H1 (cell line): ENCODE data around the gene NREP. TPM values are rescaled to one million over a fixed set of nuclear protein-coding genes. Genes with fewer than 3 reads are reported as not detected.
A peak's percentile ranks its signal among the peaks of the same experiment; 100 is the strongest.

Source experiments
- CTCF ChIA-PET: fragments of 300-600 bp; sonication (Branson Sonifier 250); formaldehyde crosslinking; loops from one replicate; lab custom pipeline; 2021; ENCODE audit not compliant: partially characterized antibody; lab: Charles Lee
- POLR2A ChIA-PET: fragments of 300-600 bp; sonication (Branson Sonifier 250); formaldehyde crosslinking; loops from one replicate; lab custom pipeline; 2021; ENCODE audit warnings: inconsistent platforms; ENCODE audit not compliant: partially characterized antibody; lab: Charles Lee
- DNase-seq, 2 experiments: peaks; one replicate each; pipeline versions ENCODE4 v3.0.0 to v3.0.0-alpha.2; 2010 to 2022; ENCODE audit warnings: low spot score in 2 of 2, low read depth in 1 of 2, mixed read lengths in 1 of 2
- FAIRE-seq: peaks from 2 replicates; lab custom pipeline; 2011; peaks lifted over from hg19 to GRCh38; lab: Jason Lieb, UNC
- H2AFZ ChIP-seq: 2 replicates; pipeline ENCODE4 v1.8.1; 2012; ENCODE audit warnings: low read length, inconsistent platforms
- H2AK5ac ChIP-seq: 2 replicates; pipeline ENCODE4 v1.6.1; 2013; ENCODE audit warnings: low read depth, low read length
- H2BK120ac ChIP-seq: replicated peaks from 2 replicates; pipeline ENCODE3; 2013; ENCODE audit warnings: low read depth, low read length, inconsistent platforms
- H2BK12ac ChIP-seq: 2 replicates; pipeline ENCODE4 v1.6.1; 2013; ENCODE audit warnings: low read depth, low read length
- H2BK15ac ChIP-seq: 2 replicates; pipeline ENCODE4 v1.6.1; 2013; ENCODE audit warnings: low read length
- H2BK20ac ChIP-seq: 2 replicates; pipeline ENCODE4 v1.6.1; 2013; ENCODE audit warnings: low read length
- H2BK5ac ChIP-seq: 2 replicates; pipeline ENCODE4 v1.6.1; 2013; ENCODE audit warnings: low read depth, low read length
- H3K14ac ChIP-seq: 2 replicates; pipeline ENCODE4 v1.6.1; 2013; ENCODE audit warnings: inconsistent platforms; ENCODE audit not compliant: insufficient read length
- H3K18ac ChIP-seq: 2 replicates; pipeline ENCODE4 v1.6.1; 2013; ENCODE audit warnings: low read length; ENCODE audit errors: extremely low read depth
- H3K23ac ChIP-seq: 2 replicates; pipeline ENCODE4 v1.6.1; 2013; ENCODE audit warnings: inconsistent platforms; ENCODE audit not compliant: insufficient read length
- H3K23me2 ChIP-seq: 2 replicates; pipeline ENCODE4 v1.6.1; 2013; ENCODE audit warnings: low read depth, low read length
- H3K27ac ChIP-seq: 2 replicates; pipeline ENCODE4 v1.6.1; 2011; ENCODE audit warnings: low read depth, low read length, inconsistent platforms
- H3K27me3 ChIP-seq, 4 experiments: replicated peaks in 1 of 4; 1 replicate in 1 of 4; 2 replicates in 3 of 4; pipeline versions ENCODE4 v1.6.1 to v1.8.1; 2011 to 2013; ENCODE audit warnings: low read length in 3 of 4, mild to moderate bottlenecking in 3 of 4, inconsistent platforms in 2 of 4, mixed read lengths in 2 of 4, moderate library complexity in 1 of 4; ENCODE audit not compliant: control insufficient read depth in 3 of 4, insufficient read depth in 3 of 4; ENCODE audit errors: extremely low read depth in 1 of 4
- H3K36me3 ChIP-seq, 4 experiments: 2 replicates each; pipeline versions ENCODE4 v1.6.1 to v1.8.1; 2011 to 2013; ENCODE audit warnings: mild to moderate bottlenecking in 4 of 4, low read length in 3 of 4, moderate library complexity in 2 of 4, control low read depth in 1 of 4, inconsistent platforms in 1 of 4; ENCODE audit not compliant: insufficient read depth in 4 of 4, control insufficient read depth in 2 of 4
- H3K4ac ChIP-seq: replicated peaks from 2 replicates; pipeline ENCODE3; 2013; ENCODE audit warnings: low read length, low read depth, mixed read lengths, inconsistent platforms; ENCODE audit not compliant: insufficient read length
- H3K4me1 ChIP-seq, 4 experiments: replicated peaks in 1 of 4; 1 replicate in 1 of 4; 2 replicates in 3 of 4; pipeline versions ENCODE4 v1.6.1 to v1.8.1; 2011 to 2013; ENCODE audit warnings: low read length in 3 of 4, inconsistent platforms in 2 of 4, mixed read lengths in 1 of 4; ENCODE audit not compliant: insufficient read depth in 4 of 4, control insufficient read depth in 3 of 4
- H3K4me2 ChIP-seq, 2 experiments: 2 replicates each; pipeline versions ENCODE4 v1.6.1 to v1.8.1; 2011 to 2013; ENCODE audit warnings: low read depth in 2 of 2, low read length in 2 of 2, control low read depth in 1 of 2, inconsistent platforms in 1 of 2, mild to moderate bottlenecking in 1 of 2; ENCODE audit not compliant: insufficient read depth in 1 of 2
- H3K4me3 ChIP-seq, 4 experiments: fragments of 200-600, 300-600 bp in 1 of 4; sonication (generic), shearing (Covaris generic), sonication (Bioruptor Twin) in 1 of 4; 2 replicates each; pipeline versions ENCODE4 v1.5.1 to v1.8.1; 2011 to 2016; ENCODE audit warnings: low read length in 4 of 4, low read depth in 3 of 4, control low read depth in 2 of 4, inconsistent platforms in 2 of 4, mild to moderate bottlenecking in 2 of 4, mixed read lengths in 1 of 4, moderate library complexity in 1 of 4; ENCODE audit not compliant: insufficient read depth in 2 of 4; ENCODE audit errors: extremely low read depth in 1 of 4
- H3K56ac ChIP-seq: replicated peaks from 2 replicates; pipeline ENCODE3; 2013; ENCODE audit warnings: low read depth, mild to moderate bottlenecking, mixed read lengths, low read length, inconsistent platforms; ENCODE audit not compliant: insufficient read length
- H3K79me1 ChIP-seq: 2 replicates; pipeline ENCODE4 v1.6.1; 2013; ENCODE audit warnings: low read depth, low read length, control low read depth
- H3K79me2 ChIP-seq, 2 experiments: 2 replicates each; pipeline versions ENCODE4 v1.6.1 to v1.8.1; 2012 to 2013; ENCODE audit warnings: low read length in 2 of 2, mild to moderate bottlenecking in 2 of 2, inconsistent platforms in 1 of 2; ENCODE audit not compliant: insufficient read depth in 2 of 2, control insufficient read depth in 1 of 2
- H3K9ac ChIP-seq, 4 experiments: replicated peaks in 1 of 4; 1 replicate in 1 of 4; 2 replicates in 3 of 4; pipeline versions ENCODE4 v1.6.1 to v1.8.1; 2011 to 2013; ENCODE audit warnings: low read depth in 3 of 4, low read length in 3 of 4, control low read depth in 2 of 4, mild to moderate bottlenecking in 2 of 4, moderate library complexity in 2 of 4, inconsistent platforms in 1 of 4; ENCODE audit errors: extremely low read depth in 1 of 4
- H3K9me3 ChIP-seq, 2 experiments: 2 replicates each; pipeline versions ENCODE4 v1.6.1 to v1.8.1; 2012 to 2013; ENCODE audit warnings: mild to moderate bottlenecking in 2 of 2, moderate library complexity in 2 of 2, control low read depth in 1 of 2, inconsistent platforms in 1 of 2, low read depth in 1 of 2, low read length in 1 of 2, mixed read lengths in 1 of 2; ENCODE audit not compliant: insufficient read depth in 2 of 2
- H4K20me1 ChIP-seq, 2 experiments: replicated peaks in 1 of 2; 2 replicates each; pipeline versions ENCODE3 to v1.8.1; 2011 to 2013; ENCODE audit warnings: inconsistent platforms in 2 of 2, low read length in 2 of 2, mild to moderate bottlenecking in 1 of 2; ENCODE audit not compliant: insufficient read depth in 2 of 2, control insufficient read depth in 1 of 2
- H4K5ac ChIP-seq: 2 replicates; pipeline ENCODE4 v1.6.1; 2013; ENCODE audit warnings: low read length, low read depth, mixed read lengths, inconsistent platforms; ENCODE audit not compliant: insufficient read length
- H4K8ac ChIP-seq: 2 replicates; pipeline ENCODE4 v1.8.0; 2013; ENCODE audit warnings: mild to moderate bottlenecking, moderate library complexity, low read length, inconsistent platforms; ENCODE audit not compliant: insufficient read depth; ENCODE audit errors: extremely low read depth
- H4K91ac ChIP-seq: replicated peaks from 2 replicates; pipeline ENCODE3; 2013; ENCODE audit warnings: low read length, mixed read lengths, inconsistent platforms; ENCODE audit not compliant: insufficient read length
- KDM5A ChIP-seq: fragments of 200-600 bp; IDR thresholded peaks from 2 replicates; pipeline ENCODE4 v1.7.1; 2012; ENCODE audit warnings: mild to moderate bottlenecking, low read length, inconsistent platforms, mixed read lengths
- POLR2AphosphoS5 ChIP-seq: IDR thresholded peaks from 2 replicates; pipeline ENCODE4 v1.6.1; 2011; ENCODE audit warnings: low read depth, low read length
- RAD21 ChIP-seq, 2 experiments: IDR thresholded peaks in 1 of 2; conservative IDR thresholded peaks in 1 of 2; 2 replicates each; pipeline ENCODE4 v1.6.1; 2011; ENCODE audit warnings: low read depth in 2 of 2, low read length in 2 of 2, improper control_type of control experiment in 1 of 2, inconsistent platforms in 1 of 2, mild to moderate bottlenecking in 1 of 2, moderate library complexity in 1 of 2
- SAP30 ChIP-seq: fragments of 300-600 bp; sonication (generic); IDR thresholded peaks from 2 replicates; pipeline ENCODE4 v1.7.1; 2012; ENCODE audit warnings: low read length, moderate library complexity, mild to moderate bottlenecking, inconsistent platforms; ENCODE audit not compliant: insufficient read depth, insufficient replicate concordance
- SIN3A ChIP-seq, 2 experiments: IDR thresholded peaks in 1 of 2; conservative IDR thresholded peaks in 1 of 2; 2 replicates each; pipeline ENCODE4 v1.6.1; 2011 to 2012; ENCODE audit warnings: low read length in 2 of 2, improper control_type of control experiment in 1 of 2, low read depth in 1 of 2, mild to moderate bottlenecking in 1 of 2
- WGBS, 2 experiments: shearing (Covaris generic) in 1 of 2; methylation state at CpG; one replicate each; pipeline versions ENCODE4 v1.1.6 to v1.1.7; 2013 to 2015; ENCODE audit warnings: low lambda C conversion rate in 2 of 2, mixed read lengths in 2 of 2, inconsistent platforms in 1 of 2, low coverage in 1 of 2, missing lambda C conversion rate in 1 of 2; ENCODE audit not compliant: insufficient replicate concordance in 2 of 2, insufficient coverage in 1 of 2, insufficient read length in 1 of 2; ENCODE audit errors: extremely low coverage in 1 of 2, missing lambda C conversion rate in 1 of 2; 5-methylcytosine and 5-hydroxymethylcytosine counted together
- long read RNA-seq, 2 experiments: library from RNA in 1 of 2; library from capped mRNA in 1 of 2; stranded (forward); transcript quantifications; one replicate each; pipeline ENCODE4 v2.0.0, GENCODE V29; 2021; ENCODE audit warnings: inconsistent platforms in 1 of 2
- polyA minus RNA-seq, 3 experiments: library from RNA; depleted of rRNA, polyadenylated mRNA; stranded (reverse); fragments of >200 nt; gene quantifications; 1 replicate in 2 of 3; 2 replicates in 1 of 3; pipeline ENCODE4 v1.2.3, GENCODE V29; 2011
- polyA plus RNA-seq, 7 experiments: library from polyadenylated mRNA; depleted of rRNA in 3 of 7; stranded (reverse) in 5 of 7; unstranded in 2 of 7; fragments of >200 nt in 5 of 7; fragments of 200-250 nt in 2 of 7; gene quantifications; 1 replicate in 5 of 7; 2 replicates in 1 of 7; 4 replicates in 1 of 7; pipeline versions ENCODE4 v1.2.1 to v1.2.3, GENCODE V29; 2011 to 2013; ENCODE audit warnings: missing spikeins in 2 of 7, mixed read lengths in 2 of 7
- total RNA-seq: library from RNA; stranded (reverse); fragmentation: NEBNext Ultra II Directional; extraction: Animal tissue kit (Norgen Biotek cat#: 25700); gene quantifications from 2 replicates; pipeline ENCODE4 v1.2.1, GENCODE V29; 2021

NREP gene, protein sequence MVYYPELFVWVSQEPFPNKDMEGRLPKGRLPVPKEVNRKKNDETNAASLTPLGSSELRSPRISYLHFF
- total RNA-seq, result 254 and 271 TPM in 2 replicates
- 171 and 301 TPM in 2 replicates for polyA plus RNA-seq (2011; rRNA removed)
- polyA plus RNA-seq (2011; cell fraction: cytosol; rRNA removed), result 298 TPM
- polyA plus RNA-seq (2011; cell fraction: nucleus; rRNA removed), result 110 TPM
- 155 to 220 TPM (median 172 TPM) in 4 replicates for polyA plus RNA-seq (2012, experiment 1 of 2)
- 147 TPM for polyA plus RNA-seq (2012, experiment 2 of 2)
- 272 TPM for polyA plus RNA-seq (2013, experiment 1 of 2)
- 278 TPM for polyA plus RNA-seq (2013, experiment 2 of 2)
- 145 and 168 TPM in 2 replicates for polyA minus RNA-seq (2011; rRNA and poly(A)+ RNA removed)
- 88.7 TPM for polyA minus RNA-seq (2011; cell fraction: cytosol; rRNA and poly(A)+ RNA removed)
- 211 TPM for polyA minus RNA-seq (2011; cell fraction: nucleus; rRNA and poly(A)+ RNA removed)
- long read RNA-seq, experiment 1, transcript NREP-202 (5 exons, 2,581 nt), result minor isoform, 28 of 351 reads
- long read RNA-seq, experiment 1, transcript NREP-201 (4 exons, 2,013 nt), result major isoform, 141 of 351 reads
- long read RNA-seq, experiment 1, transcript NREP-206 (3 exons, 2,304 nt), result minor isoform, 20 of 351 reads
- long read RNA-seq, experiment 1, transcript NREP-214 (3 exons, 577 nt), result minor isoform, 6 of 351 reads
- long read RNA-seq, experiment 1, partial matches to known transcripts, result 15 of 351 reads
- long read RNA-seq, experiment 1, other reads (novel, unspliced or antisense), result 134 of 351 reads
- long read RNA-seq, experiment 2, transcript NREP-201 (4 exons, 2,013 nt), result major isoform, 288 of 353 reads
- long read RNA-seq, experiment 2, transcript NREP-214 (3 exons, 577 nt), result minor isoform, 22 of 353 reads
- long read RNA-seq, experiment 2, partial matches to known transcripts, result 6 of 353 reads
- long read RNA-seq, experiment 2, other reads (novel, unspliced or antisense), result 31 of 353 reads

DNA sequence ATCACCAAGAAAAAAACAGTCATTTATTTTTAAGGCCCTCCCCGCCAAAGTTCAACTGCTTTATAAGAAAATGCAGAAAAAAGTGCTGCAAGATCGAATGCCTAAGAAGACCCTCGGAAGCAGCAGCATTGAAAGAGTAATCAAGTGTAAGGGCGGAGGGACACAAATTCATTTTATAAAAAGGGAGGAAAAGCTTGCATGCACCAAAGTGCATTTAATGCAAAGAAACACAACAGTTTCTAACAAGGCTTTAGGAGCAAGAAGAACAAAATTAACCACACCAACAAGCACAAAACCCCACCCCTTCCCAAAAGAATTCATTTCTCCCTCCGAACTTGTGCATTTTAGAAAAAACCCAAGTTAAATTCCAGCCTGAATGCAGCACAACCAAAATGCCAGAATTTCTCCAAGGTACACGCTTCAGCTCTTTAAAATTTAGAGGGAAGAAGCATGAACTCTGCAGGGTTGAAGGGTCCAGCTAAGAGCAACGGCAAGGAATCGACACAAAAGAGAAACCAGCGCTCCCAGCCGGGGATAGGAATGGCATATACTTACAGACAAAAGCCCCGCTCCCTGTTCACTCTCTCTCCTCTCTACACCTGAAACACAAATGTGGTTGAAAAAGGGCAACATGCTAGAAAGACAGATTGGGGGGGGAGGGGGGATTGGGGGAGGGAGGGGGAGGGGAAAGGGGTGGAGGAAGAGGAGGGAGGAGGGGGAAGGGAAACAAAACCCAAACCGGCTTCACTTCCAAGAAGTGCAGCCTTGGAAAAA lies at the start of gene NREP:
TSS of gene NREP (minus strand) at position 614 of the 774 bp plus-strand sequence. CDS start 1,422 bp downstream, outside the sequence.
- Histone ChIP-seq H3K27me3 (no peaks in the 10 kb centered on the region), H3K4me1 (peaks cover 0 to 10% (median 3%) of the 10 kb centered on the region in 4 experiments; a peak in 3 of 7 replicates), H2AFZ (peak within 1 kb of the TSS; percentile 60; the same call in 1 of the 2 replicates), H3K4me2 (peak within 1 kb of the TSS; percentile 80 to 90), H3K14ac (no peak within 1 kb of the TSS), H3K36me3 (peaks cover 0 to 18% (median 0%) of the 10 kb centered on the region in 4 experiments; a peak in 3 of 8 replicates), H3K23me2 (peaks cover 4% of the 10 kb centered on the region), H2BK12ac (no peak within 1 kb of the TSS; the same call in none of the 2 replicates), H3K27ac (peak within 1 kb of the TSS; percentile 94), H3K18ac (peak within 1 kb of the TSS; percentile 76), H4K8ac (peak within 1 kb of the TSS; percentile 100), H2BK20ac (no peak within 1 kb of the TSS), H3K56ac (peak within 1 kb of the TSS; percentile 98), H2BK120ac (peak within 1 kb of the TSS; percentile 34), H2BK5ac (peak within 1 kb of the TSS; percentile 92), H4K5ac (peak within 1 kb of the TSS; percentile 96), H3K9ac (peak within 1 kb of the TSS; percentile 84 to 97 (median 96)), H2AK5ac (no peak within 1 kb of the TSS), H4K20me1 (no peaks in the 10 kb centered on the region), H3K79me1 (no peaks in the 10 kb centered on the region), H3K79me2 (peaks cover 0 to 50% of the 10 kb centered on the region in 2 experiments; a peak in 3 of 4 replicates), H3K4ac (peak within 1 kb of the TSS; percentile 59), H3K9me3 (no peaks in the 10 kb centered on the region), H4K91ac (peak within 1 kb of the TSS; percentile 86), H2BK15ac (no peak within 1 kb of the TSS; the same call in 1 of the 2 replicates), H3K23ac (no peak within 1 kb of the TSS), H3K4me3 (peak within 1 kb of the TSS; percentile 81 to 99 (median 84))
- FAIRE-seq (peak; percentile 65), DNase-seq (no peak)
- CTCF ChIA-PET, result interaction anchor here (0.6 to 2.4 kb wide), 4 partner anchors 15 to 955 kb away, joined by 3 to 6 read pairs (median 5); no protein-coding TSS in a partner anchor
- 2% methylated on average over 11 of the region's 12 CpGs; no CpG with 5 or more reads in 1 of the 2 experiments for WGBS, 2 experiments
- POLR2A ChIA-PET, result interaction anchor here (0.6 to 3.7 kb wide), 34 partner anchors 9 to 1316 kb away, joined by 3 to 28 read pairs (median 4); partner anchors contain the start of gene STARD4
- TF ChIP-seq SAP30 (peak; percentile 34), SIN3A (conservative IDR thresholded peaks at IDR 0.05 in 1 of 2, IDR thresholded peaks at IDR 0.05 in 1 of 2; ENCODE audit: low read depth in 1 of 2, low read length in 2 of 2) (peak in 1 of 2 experiments; percentile 40; a peak in 1 of 4 replicates), RAD21 (IDR thresholded peaks at IDR 0.05 in 1 of 2, conservative IDR thresholded peaks at IDR 0.05 in 1 of 2; ENCODE audit: low read depth in 2 of 2, low read length in 2 of 2) (no peak), POLR2AphosphoS5 (no peak), KDM5A (no peak)
